Activated naive CD4-positive, alpha-beta T cell treated with anti-CD3 and anti-CD28 coated beads for 36 hours (primary cell): ENCODE data around the gene LRP1B. TPM values are rescaled to one million over a fixed set of nuclear protein-coding genes. Genes with fewer than 3 reads are reported as not detected.

Experiments used
- CTCF ChIA-PET: fragments of 350-600 bp; sonication (Branson Sonifier 250); formaldehyde crosslinking; loops from one replicate; lab custom pipeline; 2021; ENCODE audit warnings: antibody characterized with exemption; lab: Charles Lee
- DNase-seq: peaks from one replicate; pipeline ENCODE4 v3.0.0-alpha.2; 2020
- H3K27ac Mint-ChIP-seq: one replicate; pipeline ENCODE4 v1.8.0; 2021; ENCODE audit warnings: mild to moderate bottlenecking, mixed read lengths
- H3K27me3 Mint-ChIP-seq: one replicate; pipeline ENCODE4 v1.8.0; 2021; ENCODE audit warnings: low read depth, mixed read lengths
- H3K36me3 Mint-ChIP-seq: one replicate; pipeline ENCODE4 v1.8.0; 2021; ENCODE audit warnings: low read depth, mixed read lengths
- H3K4me1 Mint-ChIP-seq: one replicate; pipeline ENCODE4 v1.8.0; 2021; ENCODE audit warnings: low read depth, mixed read lengths
- H3K4me3 Mint-ChIP-seq: one replicate; pipeline ENCODE4 v1.8.0; 2021; ENCODE audit warnings: mild to moderate bottlenecking, moderate library complexity, mixed read lengths
- H3K9me3 Mint-ChIP-seq: one replicate; pipeline ENCODE4 v1.8.0; 2021; ENCODE audit warnings: mixed read lengths
- intact Hi-C: fragments of 100-400 bp; cut with micrococcal nuclease; formaldehyde crosslinking; loops from one replicate; pipeline ENCODE4 v1.15.1; 2023
- total RNA-seq, 2 experiments: library from RNA; stranded (reverse); gene quantifications; one replicate each; pipeline ENCODE4 v1.2.3, GENCODE V29; 2021

Gene LRP1B
- total RNA-seq, 2 experiments from 2014 or later, result not detected

GRCh38 chr2:141652308-141652707 is 478.5 kb downstream of the LRP1B start:
- Mint-ChIP-seq H3K4me3 (no peak overlapping the region), H3K27ac (no peak overlapping the region), H3K36me3 (no peaks in the 10 kb centered on the region), H3K4me1 (no peaks in the 10 kb centered on the region), H3K27me3 (no peaks in the 10 kb centered on the region), H3K9me3 (no peaks in the 10 kb centered on the region)
- intact Hi-C loops, result no loop called here
- no peak for DNase-seq
- CTCF ChIA-PET, result no interaction called here

GRCh38 chr2:141647353-141647752 is 483.5 kb downstream of the LRP1B start:
- H3K4me3 Mint-ChIP-seq, result no peak overlapping the region
- H3K27me3 Mint-ChIP-seq, result no peaks in the 10 kb centered on the region
- H3K9me3 Mint-ChIP-seq, result peaks cover 6% of the 10 kb centered on the region
- no peaks in the 10 kb centered on the region for H3K4me1 Mint-ChIP-seq
- CTCF ChIA-PET, result no interaction called here
- intact Hi-C loops, result no loop called here
- H3K27ac Mint-ChIP-seq, result no peak overlapping the region
- no peak for DNase-seq
- no peaks in the 10 kb centered on the region for H3K36me3 Mint-ChIP-seq

- Mint-ChIP-seq H3K27me3 (no peaks in the 10 kb centered on the region), H3K4me3 (no peak overlapping the region), H3K9me3 (peaks cover 8% of the 10 kb centered on the region), H3K36me3 (no peaks in the 10 kb centered on the region), H3K27ac (no peak overlapping the region), H3K4me1 (no peaks in the 10 kb centered on the region)
- intact Hi-C loops, result no loop called here
- CTCF ChIA-PET, result no interaction called here
- DNase-seq, result no peak
These were observed 489.4 kb downstream of the LRP1B start for GRCh38 chr2:141641462-141641861.

- intact Hi-C loops, result no loop called here
- no peaks in the 10 kb centered on the region for H3K4me1 Mint-ChIP-seq
- no peak for DNase-seq
- peaks cover 9% of the 10 kb centered on the region for H3K9me3 Mint-ChIP-seq
- no peak overlapping the region for H3K27ac Mint-ChIP-seq
- no peak overlapping the region for H3K4me3 Mint-ChIP-seq
- H3K36me3 Mint-ChIP-seq, result no peaks in the 10 kb centered on the region
- no peaks in the 10 kb centered on the region for H3K27me3 Mint-ChIP-seq
- CTCF ChIA-PET, result interaction anchor here (1.2 kb wide), 1 partner anchor 23 kb away, joined by 3 read pairs; no protein-coding TSS in a partner anchor
These were observed 491.0 kb downstream of the LRP1B start for GRCh38 chr2:141639809-141640208.

GRCh38 chr2:141633132-141633531 is 497.7 kb downstream of the LRP1B start:
- intact Hi-C loops, result no loop called here
- no peak for DNase-seq
- no peaks in the 10 kb centered on the region for H3K27me3 Mint-ChIP-seq
- CTCF ChIA-PET, result no interaction called here
- H3K9me3 Mint-ChIP-seq, result peaks cover 7% of the 10 kb centered on the region
- no peak overlapping the region for H3K4me3 Mint-ChIP-seq
- H3K36me3 Mint-ChIP-seq, result no peaks in the 10 kb centered on the region
- no peak overlapping the region for H3K27ac Mint-ChIP-seq
- no peaks in the 10 kb centered on the region for H3K4me1 Mint-ChIP-seq

DNA sequence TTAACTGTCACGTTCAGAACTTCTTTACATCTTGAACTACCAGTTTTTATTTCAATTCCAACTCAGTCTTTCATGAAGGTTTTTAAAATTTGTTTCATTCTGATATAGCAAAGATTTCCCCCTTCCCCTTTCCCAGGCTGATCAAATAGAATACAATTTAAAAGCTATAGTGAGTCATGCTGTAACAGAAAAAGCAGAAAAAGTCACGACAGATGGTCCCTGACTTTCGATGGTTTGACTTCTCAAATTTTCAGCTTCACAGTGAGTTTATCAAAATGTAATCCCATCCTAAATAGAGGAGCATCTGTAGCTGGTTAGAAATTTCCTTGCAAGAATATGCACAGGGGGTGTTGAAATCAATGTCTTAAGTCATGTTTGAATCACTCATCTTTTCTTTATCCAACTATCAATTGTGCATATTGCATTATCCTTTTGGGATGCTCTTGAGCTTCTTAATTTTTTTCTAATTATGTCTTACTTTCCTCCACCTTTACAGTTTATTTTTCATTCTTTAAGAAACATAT is 500.3 kb downstream of the LRP1B start:
- Mint-ChIP-seq H3K4me3 (no peak overlapping the region), H3K36me3 (no peaks in the 10 kb centered on the region), H3K9me3 (peaks cover 4% of the 10 kb centered on the region), H3K27me3 (no peaks in the 10 kb centered on the region), H3K27ac (no peak overlapping the region), H3K4me1 (no peaks in the 10 kb centered on the region)
- intact Hi-C loops, result no loop called here
- DNase-seq, result no peak
- CTCF ChIA-PET, result no interaction called here

- CTCF ChIA-PET, result no interaction called here
- no peak overlapping the region for H3K4me3 Mint-ChIP-seq
- no peaks in the 10 kb centered on the region for H3K27me3 Mint-ChIP-seq
- H3K27ac Mint-ChIP-seq, result no peak overlapping the region
- no peaks in the 10 kb centered on the region for H3K36me3 Mint-ChIP-seq
- H3K9me3 Mint-ChIP-seq, result peaks cover 6% of the 10 kb centered on the region
- intact Hi-C loops, result no loop called here
- DNase-seq, result no peak
- no peaks in the 10 kb centered on the region for H3K4me1 Mint-ChIP-seq
These were observed 510.4 kb downstream of the LRP1B start for GRCh38 chr2:141620372-141620771.

DNA sequence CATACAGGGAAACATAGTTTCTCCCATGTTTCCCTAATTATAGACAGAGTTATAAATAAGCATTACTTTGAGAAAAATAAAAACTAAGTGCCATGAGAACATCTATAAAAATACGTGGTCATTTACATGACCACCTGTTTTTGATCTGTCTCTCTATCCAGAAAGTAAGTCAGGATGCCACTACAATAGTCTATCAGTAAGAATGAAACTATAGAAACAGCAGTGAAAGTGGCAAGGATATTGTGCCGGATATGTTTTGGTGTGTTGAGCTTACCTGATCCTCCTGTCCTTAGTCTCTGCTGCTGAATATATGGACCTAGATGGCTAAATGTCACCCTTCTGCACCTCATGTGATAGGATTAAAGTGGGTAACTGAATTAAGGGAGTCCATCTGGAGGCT is 512.4 kb downstream of the LRP1B start:
- CTCF ChIA-PET, result no interaction called here
- DNase-seq, result no peak
- Mint-ChIP-seq H3K27me3 (no peaks in the 10 kb centered on the region), H3K4me1 (no peaks in the 10 kb centered on the region), H3K4me3 (no peak overlapping the region), H3K27ac (no peak overlapping the region), H3K9me3 (peaks cover 6% of the 10 kb centered on the region), H3K36me3 (no peaks in the 10 kb centered on the region)
- intact Hi-C loops, result no loop called here

DNA sequence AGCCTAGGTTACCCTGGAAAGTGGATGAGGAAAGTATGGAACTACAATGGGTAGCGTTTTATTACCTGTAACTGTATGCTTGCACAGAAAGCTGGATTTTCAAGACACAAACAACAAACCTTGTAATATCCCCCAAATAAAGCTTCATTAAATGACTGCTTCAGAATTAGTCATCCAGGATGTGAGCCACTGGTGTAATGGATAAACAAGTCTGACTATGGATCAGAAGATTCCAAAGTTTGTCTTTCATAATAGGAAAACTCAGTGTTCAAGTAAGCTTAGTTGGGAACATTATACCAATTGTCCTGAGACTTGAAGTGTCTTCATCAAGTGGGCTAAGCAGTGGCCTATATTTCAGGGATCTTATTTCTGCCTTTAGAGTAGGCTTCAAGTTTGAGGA is 518.8 kb downstream of the LRP1B start:
- CTCF ChIA-PET, result interaction anchor here (0.6 kb wide), 1 partner anchor 552 kb away, joined by 3 read pairs; no protein-coding TSS in a partner anchor
- Mint-ChIP-seq H3K4me1 (no peaks in the 10 kb centered on the region), H3K9me3 (peaks cover 4% of the 10 kb centered on the region), H3K4me3 (no peak overlapping the region), H3K27me3 (no peaks in the 10 kb centered on the region), H3K27ac (no peak overlapping the region), H3K36me3 (no peaks in the 10 kb centered on the region)
- intact Hi-C loops, result no loop called here
- DNase-seq, result no peak

DNA sequence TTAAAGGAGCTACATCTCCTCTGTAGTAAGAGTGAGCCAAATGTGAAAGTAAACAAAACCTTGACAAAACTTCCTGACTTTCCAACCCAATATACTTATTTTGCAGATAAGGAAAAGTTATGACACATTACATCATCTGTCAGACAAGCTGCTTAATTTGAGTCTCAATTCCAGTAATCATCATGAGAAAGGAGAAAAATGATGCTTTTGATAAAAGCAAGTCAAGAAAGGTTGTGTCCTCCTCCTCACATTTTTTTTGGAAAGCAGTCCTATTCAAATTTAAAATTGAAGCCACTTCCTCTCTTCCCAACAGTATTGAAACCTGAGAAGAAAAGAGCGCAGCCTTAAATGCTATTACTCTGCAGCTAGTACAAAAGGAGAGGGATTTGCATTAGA is 519.6 kb downstream of the LRP1B start:
- intact Hi-C loops, result no loop called here
- Mint-ChIP-seq H3K4me3 (no peak overlapping the region), H3K36me3 (no peaks in the 10 kb centered on the region), H3K27ac (no peak overlapping the region), H3K27me3 (no peaks in the 10 kb centered on the region), H3K9me3 (peaks cover 4% of the 10 kb centered on the region), H3K4me1 (no peaks in the 10 kb centered on the region)
- DNase-seq, result no peak
- CTCF ChIA-PET, result no interaction called here

DNA sequence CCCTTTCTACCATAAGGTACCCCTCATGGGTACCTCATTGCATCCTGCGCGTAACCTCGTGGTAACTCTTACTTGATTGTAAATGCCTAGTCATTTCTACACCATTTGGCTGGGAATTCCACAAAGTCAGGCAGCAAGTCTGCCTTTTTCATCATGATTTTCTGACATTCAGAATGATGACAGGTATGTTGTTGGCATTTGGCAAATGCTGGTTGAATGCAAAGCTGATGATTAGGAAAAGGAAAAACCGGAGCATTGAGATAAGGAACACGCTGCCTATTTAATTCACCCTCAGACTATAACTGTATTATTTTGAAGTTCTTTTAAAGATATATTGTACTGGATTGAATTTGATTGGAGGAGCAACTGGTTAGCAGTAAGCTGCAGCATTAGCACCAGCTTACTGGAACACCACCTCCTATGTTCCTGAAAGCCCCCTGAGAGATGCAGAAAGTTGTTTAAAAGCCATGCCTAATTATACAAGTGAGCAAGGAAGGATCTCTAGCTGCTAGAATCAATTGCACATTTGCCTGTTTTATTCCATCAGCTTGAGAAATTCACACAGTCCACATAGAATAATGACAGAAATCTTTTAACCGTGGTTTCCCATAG is 520.1 kb downstream of the LRP1B start:
- intact Hi-C loops, result no loop called here
- DNase-seq, result no peak
- Mint-ChIP-seq H3K4me3 (no peak overlapping the region), H3K36me3 (no peaks in the 10 kb centered on the region), H3K9me3 (peaks cover 4% of the 10 kb centered on the region), H3K4me1 (no peaks in the 10 kb centered on the region), H3K27ac (no peak overlapping the region), H3K27me3 (no peaks in the 10 kb centered on the region)
- CTCF ChIA-PET, result no interaction called here

GRCh38 chr2:141605163-141605562 is 525.7 kb downstream of the LRP1B start:
- H3K36me3 Mint-ChIP-seq, result no peaks in the 10 kb centered on the region
- H3K27ac Mint-ChIP-seq, result no peak overlapping the region
- intact Hi-C loops, result no loop called here
- H3K4me1 Mint-ChIP-seq, result no peaks in the 10 kb centered on the region
- no peak for DNase-seq
- CTCF ChIA-PET, result interaction anchor here (0.6 kb wide), 1 partner anchor 680 kb away, joined by 3 read pairs; no protein-coding TSS in a partner anchor
- H3K27me3 Mint-ChIP-seq, result no peaks in the 10 kb centered on the region
- peaks cover 4% of the 10 kb centered on the region for H3K9me3 Mint-ChIP-seq
- H3K4me3 Mint-ChIP-seq, result no peak overlapping the region

GRCh38 chr2:141601511-141602152 is 529.2 kb downstream of the LRP1B start:
- no peak overlapping the region for H3K4me3 Mint-ChIP-seq
- H3K9me3 Mint-ChIP-seq, result peaks cover 5% of the 10 kb centered on the region
- H3K27me3 Mint-ChIP-seq, result no peaks in the 10 kb centered on the region
- no peaks in the 10 kb centered on the region for H3K36me3 Mint-ChIP-seq
- DNase-seq, result no peak
- no peak overlapping the region for H3K27ac Mint-ChIP-seq
- intact Hi-C loops, result no loop called here
- CTCF ChIA-PET, result no interaction called here
- no peaks in the 10 kb centered on the region for H3K4me1 Mint-ChIP-seq
